ENCODE data around the gene G6PC2. TPM values are rescaled to one million over a fixed set of nuclear protein-coding genes. Genes with fewer than 3 reads are reported as not detected.
"Not testable (repeated sequence)": the region's sequence is repeated elsewhere in the genome, so short reads cannot be mapped to it uniquely, and the experiment has no call there.

The G6PC2 gene
- total RNA-seq, 1 experiment from 2014 or later, result not detected

DNA sequence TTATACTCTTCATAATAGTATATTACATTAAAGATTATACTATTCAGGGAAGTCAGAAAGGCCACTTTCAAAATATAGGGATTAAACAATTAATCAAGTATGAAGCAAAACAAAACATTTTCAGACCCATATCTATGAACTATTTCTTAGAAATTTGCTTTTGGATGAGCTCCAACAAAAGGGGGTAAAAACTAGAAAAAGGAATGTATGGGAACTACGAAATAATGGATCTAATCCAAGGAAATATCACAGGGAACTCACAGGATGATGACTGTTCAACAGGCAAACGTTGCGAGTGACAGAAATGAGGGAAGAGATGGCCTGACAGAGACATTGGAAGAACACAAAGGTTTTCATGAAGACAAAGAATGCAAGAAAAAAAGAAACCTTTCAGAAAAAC, 27.9 kb downstream of the G6PC2 start (continued):
- no peak for TF ChIP-seq FOXP1 (CRISPR knock-in tag; IDR thresholded peaks at IDR 0.05; ENCODE audit: borderline replicate concordance)
- no peak for TF ChIP-seq MYBL2 (CRISPR knock-in tag; IDR thresholded peaks at IDR 0.05)
- TF ChIP-seq, protein P1, sequence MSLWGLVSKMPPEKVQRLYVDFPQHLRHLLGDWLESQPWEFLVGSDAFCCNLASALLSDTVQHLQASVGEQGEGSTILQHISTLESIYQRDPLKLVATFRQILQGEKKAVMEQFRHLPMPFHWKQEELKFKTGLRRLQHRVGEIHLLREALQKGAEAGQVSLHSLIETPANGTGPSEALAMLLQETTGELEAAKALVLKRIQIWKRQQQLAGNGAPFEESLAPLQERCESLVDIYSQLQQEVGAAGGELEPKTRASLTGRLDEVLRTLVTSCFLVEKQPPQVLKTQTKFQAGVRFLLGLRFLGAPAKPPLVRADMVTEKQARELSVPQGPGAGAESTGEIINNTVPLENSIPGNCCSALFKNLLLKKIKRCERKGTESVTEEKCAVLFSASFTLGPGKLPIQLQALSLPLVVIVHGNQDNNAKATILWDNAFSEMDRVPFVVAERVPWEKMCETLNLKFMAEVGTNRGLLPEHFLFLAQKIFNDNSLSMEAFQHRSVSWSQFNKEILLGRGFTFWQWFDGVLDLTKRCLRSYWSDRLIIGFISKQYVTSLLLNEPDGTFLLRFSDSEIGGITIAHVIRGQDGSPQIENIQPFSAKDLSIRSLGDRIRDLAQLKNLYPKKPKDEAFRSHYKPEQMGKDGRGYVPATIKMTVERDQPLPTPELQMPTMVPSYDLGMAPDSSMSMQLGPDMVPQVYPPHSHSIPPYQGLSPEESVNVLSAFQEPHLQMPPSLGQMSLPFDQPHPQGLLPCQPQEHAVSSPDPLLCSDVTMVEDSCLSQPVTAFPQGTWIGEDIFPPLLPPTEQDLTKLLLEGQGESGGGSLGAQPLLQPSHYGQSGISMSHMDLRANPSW (CRISPR knock-in tag; conservative IDR thresholded peaks at IDR 0.05; ENCODE audit: low read depth), result no peak
- TF ChIP-seq OVOL2 (CRISPR knock-in tag; IDR thresholded peaks at IDR 0.05; ENCODE audit: borderline replicate concordance), result no peak
- TF ChIP-seq, protein P2, sequence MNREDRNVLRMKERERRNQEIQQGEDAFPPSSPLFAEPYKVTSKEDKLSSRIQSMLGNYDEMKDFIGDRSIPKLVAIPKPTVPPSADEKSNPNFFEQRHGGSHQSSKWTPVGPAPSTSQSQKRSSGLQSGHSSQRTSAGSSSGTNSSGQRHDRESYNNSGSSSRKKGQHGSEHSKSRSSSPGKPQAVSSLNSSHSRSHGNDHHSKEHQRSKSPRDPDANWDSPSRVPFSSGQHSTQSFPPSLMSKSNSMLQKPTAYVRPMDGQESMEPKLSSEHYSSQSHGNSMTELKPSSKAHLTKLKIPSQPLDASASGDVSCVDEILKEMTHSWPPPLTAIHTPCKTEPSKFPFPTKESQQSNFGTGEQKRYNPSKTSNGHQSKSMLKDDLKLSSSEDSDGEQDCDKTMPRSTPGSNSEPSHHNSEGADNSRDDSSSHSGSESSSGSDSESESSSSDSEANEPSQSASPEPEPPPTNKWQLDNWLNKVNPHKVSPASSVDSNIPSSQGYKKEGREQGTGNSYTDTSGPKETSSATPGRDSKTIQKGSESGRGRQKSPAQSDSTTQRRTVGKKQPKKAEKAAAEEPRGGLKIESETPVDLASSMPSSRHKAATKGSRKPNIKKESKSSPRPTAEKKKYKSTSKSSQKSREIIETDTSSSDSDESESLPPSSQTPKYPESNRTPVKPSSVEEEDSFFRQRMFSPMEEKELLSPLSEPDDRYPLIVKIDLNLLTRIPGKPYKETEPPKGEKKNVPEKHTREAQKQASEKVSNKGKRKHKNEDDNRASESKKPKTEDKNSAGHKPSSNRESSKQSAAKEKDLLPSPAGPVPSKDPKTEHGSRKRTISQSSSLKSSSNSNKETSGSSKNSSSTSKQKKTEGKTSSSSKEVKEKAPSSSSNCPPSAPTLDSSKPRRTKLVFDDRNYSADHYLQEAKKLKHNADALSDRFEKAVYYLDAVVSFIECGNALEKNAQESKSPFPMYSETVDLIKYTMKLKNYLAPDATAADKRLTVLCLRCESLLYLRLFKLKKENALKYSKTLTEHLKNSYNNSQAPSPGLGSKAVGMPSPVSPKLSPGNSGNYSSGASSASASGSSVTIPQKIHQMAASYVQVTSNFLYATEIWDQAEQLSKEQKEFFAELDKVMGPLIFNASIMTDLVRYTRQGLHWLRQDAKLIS (CRISPR knock-in tag; IDR thresholded peaks at IDR 0.05; ENCODE audit: borderline replicate concordance), result no peak
- no peak for TF ChIP-seq ZNF219 (CRISPR knock-in tag; IDR thresholded peaks at IDR 0.05; ENCODE audit: borderline replicate concordance)
- TF ChIP-seq JAZF1 (CRISPR knock-in tag; IDR thresholded peaks at IDR 0.05), result no peak
- TF ChIP-seq, protein P3, sequence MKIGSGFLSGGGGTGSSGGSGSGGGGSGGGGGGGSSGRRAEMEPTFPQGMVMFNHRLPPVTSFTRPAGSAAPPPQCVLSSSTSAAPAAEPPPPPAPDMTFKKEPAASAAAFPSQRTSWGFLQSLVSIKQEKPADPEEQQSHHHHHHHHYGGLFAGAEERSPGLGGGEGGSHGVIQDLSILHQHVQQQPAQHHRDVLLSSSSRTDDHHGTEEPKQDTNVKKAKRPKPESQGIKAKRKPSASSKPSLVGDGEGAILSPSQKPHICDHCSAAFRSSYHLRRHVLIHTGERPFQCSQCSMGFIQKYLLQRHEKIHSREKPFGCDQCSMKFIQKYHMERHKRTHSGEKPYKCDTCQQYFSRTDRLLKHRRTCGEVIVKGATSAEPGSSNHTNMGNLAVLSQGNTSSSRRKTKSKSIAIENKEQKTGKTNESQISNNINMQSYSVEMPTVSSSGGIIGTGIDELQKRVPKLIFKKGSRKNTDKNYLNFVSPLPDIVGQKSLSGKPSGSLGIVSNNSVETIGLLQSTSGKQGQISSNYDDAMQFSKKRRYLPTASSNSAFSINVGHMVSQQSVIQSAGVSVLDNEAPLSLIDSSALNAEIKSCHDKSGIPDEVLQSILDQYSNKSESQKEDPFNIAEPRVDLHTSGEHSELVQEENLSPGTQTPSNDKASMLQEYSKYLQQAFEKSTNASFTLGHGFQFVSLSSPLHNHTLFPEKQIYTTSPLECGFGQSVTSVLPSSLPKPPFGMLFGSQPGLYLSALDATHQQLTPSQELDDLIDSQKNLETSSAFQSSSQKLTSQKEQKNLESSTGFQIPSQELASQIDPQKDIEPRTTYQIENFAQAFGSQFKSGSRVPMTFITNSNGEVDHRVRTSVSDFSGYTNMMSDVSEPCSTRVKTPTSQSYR (CRISPR knock-in tag; IDR thresholded peaks at IDR 0.05), result no peak
- no peak for TF ChIP-seq ZNF317 (CRISPR knock-in tag; IDR thresholded peaks at IDR 0.05; ENCODE audit: borderline replicate concordance, low read depth)
- no peak for TF ChIP-seq NFATC4 (CRISPR knock-in tag; IDR thresholded peaks at IDR 0.05)
- no peak for TF ChIP-seq MXD4 (CRISPR knock-in tag; IDR thresholded peaks at IDR 0.05; ENCODE audit: borderline replicate concordance)

DNA sequence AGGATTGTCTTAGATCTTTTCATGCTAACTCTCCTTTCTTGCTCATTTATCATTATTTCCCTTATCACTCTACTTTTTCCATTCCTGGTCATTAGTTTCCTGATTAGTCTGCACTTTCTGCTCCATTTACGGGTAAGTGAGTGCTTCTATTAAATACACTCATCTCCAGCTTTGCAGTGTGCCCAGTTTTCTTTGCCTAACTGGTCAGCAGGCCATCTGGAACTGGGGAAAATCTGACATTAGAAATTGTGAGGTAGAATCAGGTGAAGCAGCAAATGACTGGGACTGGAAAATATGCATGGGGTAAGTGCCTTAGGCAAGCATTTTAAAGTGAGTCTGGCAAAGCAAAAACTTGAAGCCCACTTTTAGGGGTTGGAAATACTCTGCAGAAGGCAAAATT, 29.2 kb downstream of the G6PC2 start:
- H3K9me3 Mint-ChIP-seq, result peaks cover 5% of the 10 kb centered on the region
- ATAC-seq (no peak), DNase-seq (ENCODE audit: low spot score) (no peak)
- no peak for TF ChIP-seq ZNF263 (CRISPR knock-in tag; IDR thresholded peaks at IDR 0.05; ENCODE audit: low read depth)
- no peak for TF ChIP-seq JUN (CRISPR knock-in tag; IDR thresholded peaks at IDR 0.05)
- TF ChIP-seq, protein P4, sequence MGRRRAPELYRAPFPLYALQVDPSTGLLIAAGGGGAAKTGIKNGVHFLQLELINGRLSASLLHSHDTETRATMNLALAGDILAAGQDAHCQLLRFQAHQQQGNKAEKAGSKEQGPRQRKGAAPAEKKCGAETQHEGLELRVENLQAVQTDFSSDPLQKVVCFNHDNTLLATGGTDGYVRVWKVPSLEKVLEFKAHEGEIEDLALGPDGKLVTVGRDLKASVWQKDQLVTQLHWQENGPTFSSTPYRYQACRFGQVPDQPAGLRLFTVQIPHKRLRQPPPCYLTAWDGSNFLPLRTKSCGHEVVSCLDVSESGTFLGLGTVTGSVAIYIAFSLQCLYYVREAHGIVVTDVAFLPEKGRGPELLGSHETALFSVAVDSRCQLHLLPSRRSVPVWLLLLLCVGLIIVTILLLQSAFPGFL (CRISPR knock-in tag; IDR thresholded peaks at IDR 0.05; ENCODE audit: borderline replicate concordance), result no peak
- no peak for TF ChIP-seq EMX1 (CRISPR knock-in tag; IDR thresholded peaks at IDR 0.05)
- no peak for TF ChIP-seq HMGA2 (CRISPR knock-in tag; IDR thresholded peaks at IDR 0.05)
- no peaks in the 10 kb centered on the region for H3K27me3 Mint-ChIP-seq (ENCODE audit: low read depth)
- peaks cover 9% of the 10 kb centered on the region for H3K4me1 Mint-ChIP-seq
- ChIA-PET POLR2A (interaction anchor here (0.6 kb wide), 1 partner anchor 494 kb away, joined by 3 read pairs; no protein-coding TSS in a partner anchor), CTCF (no interaction called here)
- no peak overlapping the region for H3K27ac Mint-ChIP-seq
- H3K4me3 Mint-ChIP-seq, result no peak overlapping the region
- H3K36me3 Mint-ChIP-seq, result no peaks in the 10 kb centered on the region

DNA sequence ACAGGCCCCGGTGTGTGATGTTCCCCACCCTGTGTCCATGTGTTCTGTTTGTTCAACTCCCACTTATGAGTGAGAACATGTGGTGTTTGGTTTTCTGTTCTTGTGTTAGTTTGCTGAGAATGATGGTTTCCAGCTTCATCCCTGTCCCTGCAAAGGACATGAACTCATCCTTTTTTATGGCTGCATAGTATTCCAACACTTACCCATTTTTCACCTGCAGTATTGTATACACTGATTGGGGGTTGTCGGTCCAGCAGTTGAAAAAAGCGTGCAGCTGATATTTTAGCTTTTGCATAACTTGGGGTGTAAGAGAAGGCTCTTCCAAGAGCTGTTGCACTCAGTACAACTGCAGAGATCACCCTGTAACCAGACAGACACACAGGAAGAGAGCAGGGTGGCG, 31.1 kb downstream of the G6PC2 start:
- DNase-seq (ENCODE audit: low spot score); H3K9me3 Mint-ChIP-seq; H3K4me3 Mint-ChIP-seq; POLR2A ChIA-PET; H3K27ac Mint-ChIP-seq; H3K4me1 Mint-ChIP-seq; H3K36me3 Mint-ChIP-seq; H3K27me3 Mint-ChIP-seq (ENCODE audit: low read depth); ATAC-seq: not testable (repeated sequence)
- CTCF ChIA-PET, result interaction anchor here (0.6 kb wide), 1 partner anchor 13 kb away, joined by 3 read pairs; no protein-coding TSS in a partner anchor
